D721Med (cell line): ENCODE data around the gene WARS2.

ENCODE experiments used
- DNase-seq: peaks from one replicate; pipeline ENCODE4 v3.0.0; 2011; ENCODE audit warnings: low spot score; ENCODE audit not compliant: insufficient read length
- FAIRE-seq: peaks from 2 replicates; lab custom pipeline; 2011; peaks lifted over from hg19 to GRCh38; lab: Jason Lieb, UNC
- CTCF ChIP-seq: IDR thresholded peaks from 2 replicates; pipeline ENCODE4 v1.5.1; 2012; ENCODE audit warnings: mild to moderate bottlenecking, control low read depth; ENCODE audit not compliant: insufficient read depth; ENCODE audit errors: missing control alignments

WARS2 gene

GRCh38 chr1:119115311-119115710, 25.1 kb downstream of the WARS2 start:
- TF ChIP-seq CTCF: no peak
- DNase-seq (no peak), FAIRE-seq (no peak)

GRCh38 chr1:119114786-119115185, 25.7 kb downstream of the WARS2 start:
- DNase-seq (no peak), FAIRE-seq (no peak)
- no peak for TF ChIP-seq CTCF

- TF ChIP-seq CTCF: no peak
- FAIRE-seq (no peak), DNase-seq (no peak)
These were observed 27.7 kb downstream of the WARS2 start for GRCh38 chr1:119112791-119113190.

GRCh38 chr1:119112244-119112643, 28.2 kb downstream of the WARS2 start:
- no peak for TF ChIP-seq CTCF
- DNase-seq: no peak
- FAIRE-seq: no peak

GRCh38 chr1:119108988-119109387, 31.5 kb downstream of the WARS2 start:
- FAIRE-seq: no peak
- TF ChIP-seq CTCF: no peak
- DNase-seq: no peak

- TF ChIP-seq CTCF: no peak
- FAIRE-seq: no peak
These were observed 36.7 kb downstream of the WARS2 start for GRCh38 chr1:119103764-119104163.

GRCh38 chr1:119102051-119102450, 38.4 kb downstream of the WARS2 start:
- DNase-seq: no peak
- FAIRE-seq: no peak
- TF ChIP-seq CTCF: no peak

More at GRCh38 chr1:119103764-119104163, 36.7 kb downstream of the WARS2 start:
- DNase-seq: no peak
